CD4-positive, alpha-beta T cell treated with Interleukin-21 for 1 hour (primary cell): ENCODE measurements around the gene BPIFA2.
"Not testable (repeated sequence)": the region's sequence is repeated elsewhere in the genome, so short reads cannot be mapped to it uniquely, and the experiment has no call there.

Experiments used
- DNase-seq: peaks from one replicate; pipeline ENCODE4 v3.0.0-alpha.2; 2020

BPIFA2 gene

GRCh38 chr20:33162313-33162712, 5.6 kb upstream of the BPIFA2 start:
- no peak for DNase-seq

GRCh38 chr20:33162753-33163152, 5.2 kb upstream of the BPIFA2 start:
- DNase-seq, result no peak

GRCh38 chr20:33163856-33164762, 3.9 kb upstream of the BPIFA2 start:
- DNase-seq, result no peak

GRCh38 chr20:33164763-33165095, 3.2 kb upstream of the BPIFA2 start:
- DNase-seq, result no peak

GRCh38 chr20:33165416-33166055, 2.4 kb upstream of the BPIFA2 start:
- DNase-seq, result no peak

GRCh38 chr20:33166533-33167113, 1.3 kb upstream of the BPIFA2 start:
- no peak for DNase-seq

GRCh38 chr20:33169176-33169794, 1.3 kb downstream of the BPIFA2 start:
- no peak for DNase-seq

- DNase-seq, result no peak
Observed at GRCh38 chr20:33172781-33173180, 4.8 kb downstream of the BPIFA2 start.

- DNase-seq, result no peak
Observed at GRCh38 chr20:33175123-33175522, 7.2 kb downstream of the BPIFA2 start.

- no peak for DNase-seq
Observed at GRCh38 chr20:33176101-33176500, 8.1 kb downstream of the BPIFA2 start.

GRCh38 chr20:33177866-33178265, 9.9 kb downstream of the BPIFA2 start:
- no peak for DNase-seq

- DNase-seq, result no peak
Observed at GRCh38 chr20:33178726-33179125, 10.8 kb downstream of the BPIFA2 start.

- no peak for DNase-seq
Observed at GRCh38 chr20:33180169-33180568, 12.2 kb downstream of the BPIFA2 start.

GRCh38 chr20:33181482-33182093, 13.6 kb downstream of the BPIFA2 start:
- no peak for DNase-seq

- DNase-seq, result no peak
Observed at GRCh38 chr20:33183312-33183711, 15.4 kb downstream of the BPIFA2 start.

GRCh38 chr20:33185031-33185590, 17.2 kb downstream of the BPIFA2 start:
- not testable (repeated sequence) for DNase-seq

- no peak for DNase-seq
Observed at GRCh38 chr20:33187491-33187890, 19.5 kb downstream of the BPIFA2 start.

GRCh38 chr20:33188421-33188820, 20.5 kb downstream of the BPIFA2 start:
- DNase-seq, result no peak

- DNase-seq, result no peak
Observed at GRCh38 chr20:33191484-33191883, 23.5 kb downstream of the BPIFA2 start.

GRCh38 chr20:33191955-33192354, 24.0 kb downstream of the BPIFA2 start:
- no peak for DNase-seq

- DNase-seq, result no peak
Observed at GRCh38 chr20:33192912-33193501, 25.0 kb downstream of the BPIFA2 start.

GRCh38 chr20:33199026-33199425, 31.1 kb downstream of the BPIFA2 start:
- DNase-seq, result no peak
